Activated T-helper 9 cell treated with anti-CD3 and anti-CD28 coated beads, Interleukin-2, amount 50 U/mL, for 16 hours (primary cell): ENCODE measurements around the gene DCUN1D2.

Experiments
- DNase-seq: peaks from one replicate; pipeline ENCODE4 v3.0.0-alpha.2; 2020; ENCODE audit warnings: low read depth

The DCUN1D2 gene

DNA sequence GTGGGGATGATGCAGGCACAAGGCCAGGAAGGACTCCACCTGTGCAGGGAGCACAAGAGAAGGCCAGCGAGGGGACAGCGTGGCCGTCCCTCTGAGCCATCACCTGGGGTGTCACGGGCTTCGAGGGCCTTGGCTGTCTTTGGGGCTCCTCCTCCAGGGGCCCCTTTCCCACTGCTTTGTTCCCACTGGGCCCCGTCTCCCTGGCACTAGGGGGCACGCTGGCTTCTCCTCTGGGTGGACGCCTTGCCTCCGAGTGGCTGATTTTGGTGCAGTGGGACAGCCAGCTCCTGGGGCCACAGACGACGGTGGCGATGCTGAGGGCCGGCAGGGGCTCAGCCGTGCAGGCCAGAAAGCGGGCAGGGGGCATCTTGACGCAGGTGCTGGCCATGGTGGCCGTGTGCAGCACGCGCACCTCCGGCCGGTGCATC is 83.4 kb downstream of the DCUN1D2 start:
- DNase-seq, result no peak

DNA sequence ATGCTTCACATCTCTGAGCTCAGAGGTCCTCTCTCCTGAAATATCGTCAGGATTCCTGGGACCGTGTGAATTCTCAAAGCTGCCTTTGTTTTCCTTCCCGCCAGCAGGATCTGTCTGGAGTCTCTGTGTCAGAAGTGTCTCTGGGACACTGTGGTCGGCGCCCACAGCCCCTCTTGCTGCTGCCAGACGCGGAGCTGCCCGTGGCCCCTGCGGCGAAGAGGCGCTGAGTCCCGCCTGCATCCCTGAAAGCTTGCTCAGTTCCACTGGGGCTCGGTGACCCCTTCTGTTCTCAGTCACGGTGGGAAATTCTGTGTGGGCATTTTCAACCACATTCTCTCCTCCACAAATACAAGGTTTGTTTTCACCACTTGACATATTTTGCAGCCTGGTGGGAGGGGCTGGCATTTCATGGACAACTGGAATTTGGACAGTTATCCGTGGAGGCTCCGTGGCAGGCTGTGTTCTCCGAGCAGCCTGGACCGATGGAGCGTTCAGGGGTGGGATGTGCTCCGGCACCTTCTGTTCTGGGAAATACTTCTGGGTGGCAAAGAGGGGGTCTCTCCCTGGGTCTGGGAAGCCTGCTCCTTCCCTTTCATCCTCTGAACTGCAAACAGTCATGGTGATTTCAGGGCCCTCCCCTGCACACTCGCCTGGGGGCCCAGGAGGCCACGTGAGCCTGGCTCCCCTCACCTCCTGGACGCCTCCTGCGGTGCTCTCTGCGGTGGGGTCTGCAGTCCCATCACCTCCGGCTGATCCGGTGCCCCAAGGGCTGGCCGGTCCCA is 84.0 kb downstream of the DCUN1D2 start:
- DNase-seq, result no peak
